GM15510 (cell line): Measurements from ENCODE around the gene N4BP2L1.

Experiments
- POLR2A ChIP-seq: IDR thresholded peaks from 3 replicates; pipeline ENCODE4 v1.6.1; 2011; ENCODE audit warnings: borderline replicate concordance; ENCODE audit not compliant: insufficient read length; ENCODE audit errors: extremely low read depth

The N4BP2L1 gene

DNA sequence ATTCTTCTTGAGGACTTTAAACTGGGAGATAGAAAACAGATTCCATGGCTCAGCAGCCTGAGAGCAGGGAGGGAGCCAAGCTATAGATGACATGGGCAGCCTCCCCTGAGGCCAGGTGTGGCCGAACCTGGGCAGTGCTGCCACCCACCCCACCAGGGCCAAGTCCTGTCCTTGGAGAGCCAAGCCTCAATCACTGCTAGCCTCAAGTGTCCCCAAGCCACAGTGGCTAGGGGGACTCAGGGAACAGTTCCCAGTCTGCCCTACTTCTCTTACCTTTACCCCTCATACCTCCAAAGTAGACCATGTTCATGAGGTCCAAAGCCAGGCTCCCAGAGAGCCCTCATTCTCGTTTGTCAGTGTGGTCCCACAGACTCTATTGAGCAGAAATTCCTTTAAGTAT is 8.1 kb downstream of the N4BP2L1 start:
- TF ChIP-seq POLR2A = no peak

DNA sequence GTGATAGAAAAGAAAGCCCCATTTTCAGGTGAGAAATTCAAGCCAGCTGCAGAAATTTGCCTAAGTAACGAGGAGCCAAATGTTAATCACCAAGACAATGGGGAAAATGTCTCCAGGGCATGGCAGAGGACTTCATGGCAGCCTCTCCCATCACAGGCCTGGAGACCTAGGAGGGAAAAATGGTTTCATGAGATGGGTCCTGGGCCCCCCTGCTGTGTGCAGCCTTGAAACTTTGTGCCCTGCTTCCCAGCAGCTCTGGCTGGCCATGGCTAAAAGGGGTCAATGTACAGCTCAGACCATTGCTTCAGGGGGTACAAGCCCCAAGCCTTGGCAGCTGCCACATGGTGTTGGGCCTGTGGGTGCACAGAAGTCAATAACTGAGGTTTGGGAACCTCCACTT is 9.9 kb downstream of the N4BP2L1 start:
- no peak for TF ChIP-seq POLR2A

DNA sequence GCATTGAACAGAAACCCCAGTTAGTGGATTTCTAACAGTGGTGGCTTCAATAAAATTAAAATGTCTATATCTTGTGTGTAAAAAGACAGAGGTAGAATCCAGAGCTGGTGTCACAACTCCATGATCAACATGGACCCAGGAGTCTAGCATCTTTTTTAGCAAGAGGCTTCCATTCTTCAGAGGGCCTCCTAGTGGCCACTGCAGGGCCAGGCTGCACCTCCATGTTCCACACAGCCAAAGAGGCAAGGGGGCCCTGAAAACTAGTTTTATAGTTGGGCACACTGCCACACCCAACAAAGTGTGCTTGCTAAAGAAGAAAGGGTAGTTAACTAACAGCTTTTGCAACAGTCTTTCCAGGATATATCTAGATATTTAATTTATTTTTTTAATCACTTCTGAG is 12.9 kb downstream of the N4BP2L1 start:
- no peak for TF ChIP-seq POLR2A

DNA sequence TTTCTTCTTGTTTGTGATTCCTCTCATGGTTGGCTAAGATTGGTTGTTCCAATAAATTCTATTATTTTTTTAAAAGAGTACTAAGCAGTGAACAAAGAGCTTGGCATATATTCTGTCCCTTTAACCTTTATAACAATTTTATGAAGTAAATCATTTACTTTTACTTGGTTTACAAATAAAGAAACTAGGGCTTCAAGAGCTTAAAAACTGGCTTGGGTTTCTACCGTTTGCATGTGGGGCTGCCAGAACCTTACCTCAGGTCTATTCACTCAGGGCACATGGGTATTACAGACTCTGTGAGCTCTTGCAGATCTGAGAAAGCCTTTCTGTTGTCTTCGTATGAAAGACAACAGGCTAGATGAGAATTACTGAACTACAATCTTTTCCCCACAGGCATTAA is 13.3 kb downstream of the N4BP2L1 start:
- TF ChIP-seq POLR2A = no peak

DNA sequence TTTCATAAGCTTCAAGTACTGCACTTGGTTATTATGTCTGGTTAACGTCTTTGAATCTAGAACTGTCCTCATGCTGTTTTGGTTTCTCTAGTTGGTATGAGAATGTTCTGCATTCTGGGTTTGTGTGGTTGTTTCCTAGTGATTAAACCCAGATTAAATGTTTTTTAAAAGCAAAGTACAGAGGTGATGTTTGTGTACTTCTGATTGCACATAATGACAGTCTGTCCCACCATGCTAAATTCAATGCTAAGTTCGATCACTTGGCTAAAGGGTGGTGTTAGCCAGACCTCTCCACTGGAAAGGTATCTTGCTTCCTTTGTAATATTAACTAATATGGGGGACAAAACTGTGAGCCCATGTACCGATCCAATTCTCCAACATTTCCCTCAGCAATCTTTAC is 14.6 kb downstream of the N4BP2L1 start:
- no peak for TF ChIP-seq POLR2A

DNA sequence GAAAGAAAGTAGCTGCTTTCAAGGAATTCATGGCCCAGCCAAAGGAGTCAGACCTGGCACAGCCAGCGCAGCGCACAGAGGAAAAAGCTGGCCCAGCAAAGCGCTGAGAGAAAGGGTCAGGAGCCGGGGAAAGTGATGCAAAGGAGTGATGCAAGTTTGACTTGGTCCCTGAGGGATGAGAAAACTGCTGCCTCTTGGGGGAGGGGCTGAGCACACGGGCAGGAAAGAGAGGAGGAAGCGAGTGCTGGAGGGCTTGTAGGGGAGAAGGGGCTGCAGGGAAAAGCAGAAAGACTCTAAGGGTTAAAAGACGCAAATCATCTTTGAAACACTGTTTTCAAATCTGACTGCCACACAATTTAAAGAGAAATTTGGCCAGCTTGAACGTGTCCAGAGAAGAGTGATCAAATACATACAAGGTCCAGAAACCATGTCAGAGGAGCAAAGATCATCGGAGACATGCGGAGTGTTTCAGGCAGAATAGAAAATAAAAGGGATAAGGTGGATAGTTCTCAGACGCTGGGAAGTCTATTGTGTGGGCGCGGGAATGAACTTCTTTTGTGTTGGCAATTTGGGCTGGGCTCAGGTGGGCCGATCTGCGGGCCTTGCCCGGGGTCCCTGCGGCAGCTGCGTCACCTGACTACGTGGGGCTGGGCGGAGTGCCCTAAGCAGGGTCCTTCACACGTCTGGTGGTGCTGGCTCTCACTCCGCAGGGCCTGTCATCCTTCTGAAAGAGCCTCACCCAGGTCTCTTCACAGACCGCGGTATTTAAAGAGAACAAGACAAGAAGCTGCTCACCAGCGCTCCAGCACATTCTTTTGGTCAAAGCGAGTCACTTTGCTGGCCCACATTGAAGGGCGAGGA is 18.1 kb downstream of the N4BP2L1 start:
- no peak for TF ChIP-seq POLR2A

DNA sequence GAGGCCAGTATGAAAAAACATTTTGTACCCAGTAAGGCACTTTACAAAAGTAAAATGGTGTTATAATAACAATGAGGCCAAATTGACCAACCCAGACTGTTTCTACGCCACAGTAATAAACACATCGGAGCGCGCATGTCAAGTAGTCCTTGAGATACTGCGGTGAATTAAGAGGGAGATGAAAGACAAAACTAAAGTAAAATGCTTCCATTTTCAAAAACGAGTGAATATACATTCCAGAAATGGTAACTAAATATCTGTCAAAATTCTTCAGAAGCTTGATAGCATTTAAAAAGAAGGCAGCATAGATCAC is 19.0 kb downstream of the N4BP2L1 start:
- TF ChIP-seq POLR2A = no peak

DNA sequence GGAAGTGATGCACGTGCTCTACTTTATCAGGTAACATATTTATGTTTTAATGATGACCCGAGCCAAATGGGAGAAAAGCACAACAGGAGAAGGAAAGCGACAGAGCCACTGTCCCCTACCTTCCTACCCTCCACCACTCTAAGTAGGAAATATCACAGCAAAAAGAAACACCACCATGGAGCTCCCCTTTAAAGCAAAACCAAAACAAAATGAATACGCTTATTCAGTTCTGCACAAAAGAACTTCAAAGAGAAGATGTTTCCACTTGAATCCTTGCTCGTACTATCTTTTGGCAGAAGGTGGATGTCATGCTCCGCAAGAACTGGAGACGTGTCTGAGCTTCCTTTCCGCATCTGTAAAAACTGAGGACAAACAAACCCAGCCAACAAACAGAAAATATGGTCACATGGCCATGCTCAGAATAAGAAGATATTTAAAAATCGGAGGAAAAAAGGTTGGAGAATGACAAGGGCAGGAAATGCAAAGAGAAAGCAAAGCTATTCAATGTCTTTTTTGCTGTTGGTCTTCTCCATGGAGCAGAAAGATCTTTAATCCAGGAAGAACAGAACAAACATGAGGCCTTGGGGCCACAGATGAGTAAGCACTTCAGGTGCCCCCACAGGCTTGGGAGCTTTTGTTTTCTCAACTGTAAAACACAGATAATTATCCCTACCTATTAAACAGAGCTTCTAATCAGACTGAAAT is 19.5 kb downstream of the N4BP2L1 start:
- TF ChIP-seq POLR2A = no peak

DNA sequence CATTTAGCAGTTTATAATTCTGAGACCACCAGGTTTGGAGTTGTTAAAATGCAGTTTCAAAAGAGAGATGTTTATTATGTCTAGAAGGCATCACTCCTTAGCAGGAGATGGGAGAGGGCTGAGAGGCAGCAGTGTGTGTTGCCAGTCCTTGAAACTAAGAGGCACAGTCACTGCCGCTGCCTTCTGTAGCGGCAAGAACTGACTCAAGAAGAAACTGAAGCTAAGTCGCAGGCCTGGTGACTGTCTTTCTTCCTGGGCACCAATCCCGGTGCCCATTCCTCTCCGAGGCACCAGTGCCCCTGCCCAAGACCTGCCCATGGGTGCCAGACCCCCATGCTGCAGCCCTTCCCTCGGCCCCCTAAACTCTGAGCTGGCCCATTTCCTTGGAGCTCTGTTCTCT is 20.1 kb downstream of the N4BP2L1 start:
- no peak for TF ChIP-seq POLR2A

DNA sequence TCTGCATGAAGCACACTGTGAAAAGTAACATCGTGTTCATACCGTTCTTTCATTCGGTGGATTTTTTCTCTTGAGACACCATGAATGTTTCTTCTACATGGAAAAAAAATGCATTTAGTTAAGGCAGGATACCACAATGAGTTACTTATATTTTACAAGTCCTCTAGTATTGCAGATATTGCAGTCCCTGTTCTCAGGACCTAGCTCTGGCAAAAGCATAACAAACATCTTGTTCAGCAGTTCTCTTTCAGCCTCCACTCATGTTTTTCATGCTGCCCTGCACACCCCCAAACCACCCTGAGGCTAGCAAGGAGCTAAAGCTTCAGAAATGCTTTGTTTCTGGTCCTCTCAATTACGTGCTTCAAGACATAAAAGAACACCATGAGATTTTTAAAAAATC is 24.8 kb downstream of the N4BP2L1 start:
- TF ChIP-seq POLR2A = no peak

DNA sequence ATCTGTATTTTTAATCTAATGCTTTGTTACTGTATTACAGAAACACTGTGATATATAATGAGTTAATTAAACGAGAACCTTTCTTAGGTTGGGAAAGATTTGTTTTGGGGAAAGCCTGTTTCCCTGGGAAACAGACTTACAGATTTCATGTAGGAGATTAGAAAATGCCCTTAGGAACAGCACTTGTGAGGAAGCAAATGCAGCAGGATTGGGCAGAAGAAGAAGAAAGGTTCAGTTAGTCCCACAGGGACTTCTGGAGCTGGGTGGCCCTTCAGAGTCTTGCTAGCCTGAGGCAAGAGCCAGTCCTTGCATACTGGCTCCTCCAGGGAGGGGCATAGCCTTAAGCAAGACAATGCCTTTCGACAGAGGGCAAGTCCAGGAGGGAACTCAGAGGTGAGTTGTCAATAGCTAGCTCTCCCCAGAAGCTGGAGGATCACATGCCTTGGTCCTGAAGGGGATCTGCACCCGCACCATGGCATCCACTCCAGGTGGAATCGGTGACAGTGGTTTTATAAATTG is 36.8 kb downstream of the N4BP2L1 start:
- TF ChIP-seq POLR2A = no peak

DNA sequence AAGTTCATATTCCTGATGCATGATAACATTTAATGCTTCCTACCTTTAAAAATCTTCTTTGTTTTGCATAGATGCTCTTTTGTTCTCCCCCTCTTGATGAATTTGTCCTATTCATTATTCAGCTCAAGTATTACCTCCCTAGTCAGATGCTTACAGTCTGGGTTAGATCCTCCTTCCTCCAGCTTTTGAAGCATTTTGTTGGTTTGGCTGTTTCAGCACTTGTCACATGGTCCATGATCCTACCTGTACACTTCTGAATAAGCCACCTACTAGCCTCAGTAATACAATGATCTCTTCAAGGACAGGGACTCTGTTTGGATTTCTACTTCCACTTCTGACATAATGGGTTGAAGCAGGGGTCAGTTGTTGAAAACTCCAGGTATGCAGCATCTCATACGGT is 37.4 kb downstream of the N4BP2L1 start:
- TF ChIP-seq POLR2A = no peak

DNA sequence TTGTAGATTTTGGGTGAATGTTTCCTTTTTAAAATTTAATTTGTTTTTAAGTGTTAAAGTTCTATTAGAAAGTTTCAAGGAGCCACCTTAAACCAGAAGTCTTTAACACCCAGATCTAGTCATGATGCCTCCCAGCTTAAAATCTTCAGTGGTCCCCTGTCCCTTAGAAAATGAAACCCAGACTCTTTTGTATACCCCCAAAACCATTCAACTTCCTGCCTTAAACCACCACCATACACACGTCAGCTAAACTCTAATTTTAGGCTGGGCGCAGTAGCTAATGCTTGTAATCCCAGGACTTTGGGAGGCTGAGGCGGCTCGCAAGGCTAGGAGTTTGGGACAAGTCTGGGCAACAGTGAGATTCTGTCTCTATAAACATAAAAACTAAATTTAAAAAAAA is 37.9 kb downstream of the N4BP2L1 start:
- TF ChIP-seq POLR2A = no peak

DNA sequence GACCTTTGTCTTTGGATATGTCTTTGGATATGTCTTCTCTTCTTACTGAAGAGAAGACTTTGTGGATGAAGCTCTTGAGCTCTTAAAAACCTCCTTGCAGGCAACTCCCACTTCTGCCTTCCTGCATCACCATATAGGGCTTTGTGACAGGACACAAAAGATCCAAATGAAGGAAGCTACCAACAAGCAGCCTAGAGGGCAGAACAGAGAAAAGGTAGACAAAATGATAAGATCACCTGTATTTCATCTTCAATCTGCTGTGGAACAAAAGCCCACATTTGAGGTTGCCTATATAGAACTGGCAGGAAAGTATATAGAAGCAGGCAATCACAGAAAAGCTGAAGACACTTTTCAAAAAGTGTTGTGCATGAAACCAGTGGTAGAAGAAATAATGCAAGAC is 42.5 kb downstream of the N4BP2L1 start:
- no peak for TF ChIP-seq POLR2A

DNA sequence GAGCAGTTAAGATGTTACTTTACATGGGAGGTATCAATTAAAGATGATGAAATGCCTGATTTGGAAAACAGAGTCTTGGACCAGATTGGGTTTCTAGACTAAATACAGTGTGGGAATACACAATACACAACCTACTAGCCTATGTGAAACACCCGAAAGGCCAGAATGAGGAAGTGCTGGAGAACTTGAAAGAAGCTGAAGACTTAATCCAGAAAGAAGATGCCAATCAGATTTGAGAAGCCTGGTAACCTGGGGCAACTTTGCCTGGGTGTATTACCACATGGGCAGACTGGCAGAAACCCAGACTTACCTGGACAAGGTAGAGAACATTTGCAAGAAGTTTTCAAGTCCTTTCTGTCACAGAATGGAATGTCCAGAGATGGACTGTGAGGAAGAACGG is 43.2 kb downstream of the N4BP2L1 start:
- TF ChIP-seq POLR2A = no peak
